GM23248 (cell line): ENCODE data around the gene UQCRFS1.

Experiments used
- EZH2 ChIP-seq: fragments of 200-600 bp; sonication (generic); IDR thresholded peaks from 2 replicates; pipeline ENCODE4 v1.6.1; 2018; ENCODE audit warnings: antibody characterized with exemption, mild to moderate bottlenecking; ENCODE audit not compliant: insufficient read depth, poor library complexity, severe bottlenecking
- EZH2phosphoT487 ChIP-seq: fragments of 200-600 bp; sonication (generic); IDR thresholded peaks from 2 replicates; pipeline ENCODE4 v1.6.1; 2018; ENCODE audit warnings: antibody characterized with exemption, moderate library complexity, mild to moderate bottlenecking, low read depth; ENCODE audit not compliant: insufficient read depth

- TF ChIP-seq EZH2phosphoT487 (no peak), EZH2 (no peak)
Measured at GRCh38 chr19:29212648-29213573, at the start of gene UQCRFS1.
